HFF-Myc (cell line): ENCODE data around the gene PHF21A.

Experiments used
- DNase-seq: peaks from one replicate; pipeline ENCODE4 v3.0.0-alpha.2; 2011; ENCODE audit warnings: low read depth; ENCODE audit errors: extremely low read depth
- H3K4me3 ChIP-seq: replicated peaks from 2 replicates; pipeline ENCODE4 v1.5.1; 2011; ENCODE audit warnings: low read depth, mild to moderate bottlenecking, control low read depth, low read length
- TF ChIP-seq, protein P1 (sequence below): IDR thresholded peaks from 2 replicates; pipeline ENCODE4 v1.5.1; 2012; ENCODE audit warnings: mild to moderate bottlenecking, low read depth, low read length, control low read depth; ENCODE audit errors: missing control alignments

The PHF21A gene

DNA sequence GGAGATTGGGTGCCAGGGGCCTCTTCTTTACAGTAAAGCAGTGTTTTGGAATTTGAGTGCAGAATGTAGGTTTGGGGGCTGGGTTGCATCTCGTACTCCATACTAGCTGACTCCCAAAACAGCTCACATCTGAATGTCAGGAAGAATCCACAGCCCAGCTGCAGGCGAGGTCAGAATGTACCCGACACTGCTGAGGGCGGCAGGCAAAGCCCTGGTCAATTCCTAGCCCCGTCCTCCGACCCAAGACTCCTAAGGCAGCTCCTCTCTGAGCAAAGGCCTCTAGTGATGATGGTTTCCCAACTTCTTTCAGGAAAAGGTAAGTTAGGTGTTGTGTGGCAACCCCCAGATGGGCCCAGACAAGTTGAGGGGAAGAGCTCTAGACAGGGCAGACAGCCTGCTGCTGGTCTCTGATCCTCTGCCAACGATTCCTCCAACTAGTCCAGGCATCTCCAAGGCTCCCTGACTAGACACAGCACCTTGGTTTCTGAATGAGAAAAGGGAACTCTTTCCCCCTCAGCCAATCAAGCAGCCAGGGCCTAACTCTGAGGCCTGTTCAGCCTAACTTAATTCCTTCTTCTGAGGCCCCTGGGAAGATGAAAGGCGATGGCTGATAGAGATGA is 190.2 kb downstream of the PHF21A start:
- no peak overlapping the region for H3K4me3 ChIP-seq
- DNase-seq, result no peak
- TF ChIP-seq, protein P1, sequence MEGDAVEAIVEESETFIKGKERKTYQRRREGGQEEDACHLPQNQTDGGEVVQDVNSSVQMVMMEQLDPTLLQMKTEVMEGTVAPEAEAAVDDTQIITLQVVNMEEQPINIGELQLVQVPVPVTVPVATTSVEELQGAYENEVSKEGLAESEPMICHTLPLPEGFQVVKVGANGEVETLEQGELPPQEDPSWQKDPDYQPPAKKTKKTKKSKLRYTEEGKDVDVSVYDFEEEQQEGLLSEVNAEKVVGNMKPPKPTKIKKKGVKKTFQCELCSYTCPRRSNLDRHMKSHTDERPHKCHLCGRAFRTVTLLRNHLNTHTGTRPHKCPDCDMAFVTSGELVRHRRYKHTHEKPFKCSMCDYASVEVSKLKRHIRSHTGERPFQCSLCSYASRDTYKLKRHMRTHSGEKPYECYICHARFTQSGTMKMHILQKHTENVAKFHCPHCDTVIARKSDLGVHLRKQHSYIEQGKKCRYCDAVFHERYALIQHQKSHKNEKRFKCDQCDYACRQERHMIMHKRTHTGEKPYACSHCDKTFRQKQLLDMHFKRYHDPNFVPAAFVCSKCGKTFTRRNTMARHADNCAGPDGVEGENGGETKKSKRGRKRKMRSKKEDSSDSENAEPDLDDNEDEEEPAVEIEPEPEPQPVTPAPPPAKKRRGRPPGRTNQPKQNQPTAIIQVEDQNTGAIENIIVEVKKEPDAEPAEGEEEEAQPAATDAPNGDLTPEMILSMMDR, result no peak

DNA sequence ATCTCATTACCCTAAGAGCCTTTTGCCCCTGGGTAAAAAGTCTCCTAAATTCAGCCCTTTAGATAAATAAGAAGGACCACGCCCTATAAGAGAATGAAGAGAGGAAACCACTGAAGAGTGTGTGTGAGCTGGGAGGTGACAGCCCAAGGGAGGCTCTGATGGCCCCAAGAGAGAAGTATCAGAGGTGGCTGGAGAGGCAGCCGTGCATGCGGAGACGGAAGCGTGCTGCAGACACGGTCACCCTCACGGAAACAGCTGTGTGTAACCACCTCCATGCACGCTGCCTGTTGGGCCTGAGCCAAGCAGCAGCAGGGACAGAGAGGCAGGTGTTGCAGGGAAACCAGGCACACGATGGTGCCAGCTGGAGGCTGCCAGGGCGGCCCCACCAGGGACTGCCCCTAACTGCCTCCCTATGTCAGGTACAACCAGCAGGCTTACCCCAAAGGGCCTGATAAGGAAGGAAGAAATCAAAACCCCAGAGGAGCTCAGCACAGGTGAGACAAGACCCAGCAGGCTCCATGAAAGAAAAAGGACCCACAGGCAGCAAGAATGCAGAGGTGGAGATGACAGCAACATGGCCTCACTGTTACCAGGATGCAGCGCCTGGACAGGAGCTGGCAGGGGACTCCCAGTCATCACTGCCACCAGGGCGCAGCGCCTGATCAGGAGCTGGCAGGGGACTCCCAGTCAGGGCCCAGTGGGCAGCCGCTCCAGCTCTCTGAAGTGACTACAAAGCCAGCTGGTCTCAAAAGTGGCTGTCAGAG is 191.0 kb downstream of the PHF21A start:
- TF ChIP-seq, protein P1, result no peak
- DNase-seq, result no peak
- no peak overlapping the region for H3K4me3 ChIP-seq

DNA sequence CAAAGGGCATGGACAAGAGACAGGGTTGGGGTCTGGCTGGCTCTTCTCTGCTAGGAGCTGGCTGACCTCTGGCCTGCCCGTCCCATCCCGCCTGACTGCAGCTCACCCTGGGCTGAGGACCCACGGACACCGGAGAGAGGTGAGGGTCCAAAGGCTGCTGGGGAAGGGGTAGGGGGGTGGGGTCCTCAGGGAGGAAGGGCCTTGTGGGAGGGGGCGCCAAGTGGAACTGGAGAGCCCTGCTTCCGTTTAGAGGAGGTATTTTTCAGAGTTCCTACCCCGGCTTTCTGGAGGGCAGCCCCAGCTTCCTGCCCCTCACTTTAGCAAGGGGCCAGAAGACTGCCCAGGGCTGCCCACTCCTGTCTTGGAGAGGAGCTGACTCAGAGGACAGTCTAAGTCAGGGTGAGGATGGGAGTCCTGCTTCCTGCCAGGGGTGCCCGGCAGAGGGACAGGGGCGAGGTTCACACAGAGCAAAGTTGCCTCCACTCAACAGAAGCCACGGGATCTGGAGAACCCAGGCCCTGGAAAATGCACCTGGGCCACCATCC is 191.7 kb downstream of the PHF21A start:
- H3K4me3 ChIP-seq, result no peak overlapping the region
- TF ChIP-seq, protein P1, result no peak
- no peak for DNase-seq

DNA sequence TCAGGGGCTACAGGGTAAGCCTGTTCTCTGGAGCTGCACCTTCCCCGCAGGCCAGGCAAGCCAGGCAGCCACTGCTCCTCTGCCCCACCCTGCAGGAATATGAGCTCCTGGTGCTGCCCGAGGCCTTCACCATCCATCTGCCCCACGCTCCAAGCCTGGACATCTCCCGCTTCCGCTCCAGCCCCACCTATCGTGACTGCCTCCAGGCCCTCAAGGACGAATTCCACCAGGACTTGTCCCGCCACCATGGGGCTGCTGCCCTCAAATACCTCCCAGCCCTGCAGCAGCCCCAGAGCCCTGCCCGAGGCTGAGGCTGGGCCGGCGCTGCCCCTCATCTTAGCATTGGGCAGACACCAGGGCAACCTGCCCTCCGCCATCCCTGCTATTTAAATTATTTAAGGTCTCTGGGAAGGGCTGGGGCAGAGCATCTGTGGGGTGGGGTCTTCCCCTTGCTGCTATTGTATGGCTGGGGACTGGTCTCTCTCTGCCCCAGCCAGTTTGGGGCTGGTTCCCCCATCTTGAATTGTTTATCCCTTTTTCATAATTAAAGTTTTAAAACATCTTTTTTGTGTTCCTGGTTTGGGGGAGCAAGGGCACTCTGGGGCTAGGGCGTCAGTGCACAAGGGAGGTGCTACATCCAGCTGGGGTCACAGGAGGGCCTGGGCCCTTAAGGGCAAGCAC is 192.6 kb downstream of the PHF21A start:
- H3K4me3 ChIP-seq, result no peak overlapping the region
- TF ChIP-seq, protein P1, result no peak
- DNase-seq, result no peak

DNA sequence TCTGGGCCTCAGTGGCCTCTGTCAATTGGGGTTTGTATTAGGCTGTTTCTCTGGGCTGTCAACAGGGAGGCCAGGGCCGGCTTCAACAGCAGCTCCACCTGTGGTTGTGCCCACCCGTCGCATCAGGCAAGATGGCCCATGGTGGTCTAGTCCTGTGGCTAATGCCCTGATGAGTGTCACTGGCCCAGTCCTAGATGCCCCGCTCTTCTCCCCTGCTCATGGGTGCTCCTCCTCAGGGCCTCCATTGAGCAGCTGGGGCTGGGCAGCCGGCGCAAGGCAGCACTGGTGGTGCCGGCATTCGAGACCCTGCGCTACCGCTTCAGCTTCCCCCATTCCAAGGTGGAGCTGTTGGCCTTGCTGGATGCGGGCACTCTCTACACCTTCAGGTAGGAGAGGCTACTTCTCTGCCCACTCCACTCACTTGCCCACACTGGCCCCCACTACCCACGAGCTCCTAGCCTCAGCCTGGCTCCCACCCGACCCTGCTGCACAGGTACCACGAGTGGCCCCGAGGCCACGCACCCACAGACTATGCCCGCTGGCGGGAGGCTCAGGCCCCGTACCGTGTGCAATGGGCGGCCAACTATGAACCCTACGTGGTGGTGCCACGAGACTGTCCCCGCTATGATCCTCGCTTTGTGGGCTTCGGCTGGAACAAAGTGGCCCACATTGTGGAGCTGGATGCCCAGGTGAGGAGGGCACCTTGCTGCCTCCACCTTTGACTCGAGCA is 193.4 kb downstream of the PHF21A start:
- TF ChIP-seq, protein P1, result no peak
- H3K4me3 ChIP-seq, result no peak overlapping the region
- no peak for DNase-seq

DNA sequence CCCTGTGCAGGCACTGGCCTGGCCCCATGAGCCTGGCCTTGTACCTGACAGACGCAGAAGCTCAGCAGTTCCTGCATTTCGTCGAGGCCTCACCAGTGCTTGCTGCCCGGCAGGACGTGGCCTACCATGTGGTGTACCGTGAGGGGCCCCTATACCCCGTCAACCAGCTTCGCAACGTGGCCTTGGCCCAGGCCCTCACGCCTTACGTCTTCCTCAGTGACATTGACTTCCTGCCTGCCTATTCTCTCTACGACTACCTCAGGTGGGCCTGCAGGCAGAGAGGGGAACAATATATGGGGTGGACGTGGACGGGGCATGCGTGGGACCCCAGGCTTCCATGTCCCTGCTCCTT is 193.9 kb downstream of the PHF21A start:
- no peak overlapping the region for H3K4me3 ChIP-seq
- TF ChIP-seq, protein P1, result no peak
- DNase-seq, result no peak
